Islet precursor cell (in vitro differentiated cells): ENCODE measurements around the gene FASTK.
"Not testable (repeated sequence)": the region's sequence is repeated elsewhere in the genome, so short reads cannot be mapped to it uniquely, and the experiment has no call there.

Source experiments
- DNase-seq: peaks from one replicate; pipeline ENCODE4 v3.0.0-alpha.2; 2018

The FASTK gene

GRCh38 chr7:151046603-151047573 lies 33.7 kb downstream of the FASTK start:
- no peak for DNase-seq

GRCh38 chr7:151045967-151046366 lies 34.6 kb downstream of the FASTK start:
- DNase-seq: no peak

GRCh38 chr7:151045262-151045661 lies 35.3 kb downstream of the FASTK start:
- DNase-seq: no peak

GRCh38 chr7:151043959-151044358 lies 36.6 kb downstream of the FASTK start:
- no peak for DNase-seq

- DNase-seq: not testable (repeated sequence)
Observed at GRCh38 chr7:151043449-151043848, 37.2 kb downstream of the FASTK start.

GRCh38 chr7:151040616-151041375 lies 39.8 kb downstream of the FASTK start:
- DNase-seq: no peak

GRCh38 chr7:151039850-151040548 lies 40.6 kb downstream of the FASTK start:
- no peak for DNase-seq

GRCh38 chr7:151038951-151039849 lies 41.4 kb downstream of the FASTK start:
- peak; percentile 98 for DNase-seq

- no peak for DNase-seq
Observed at GRCh38 chr7:151035902-151036301, 44.7 kb downstream of the FASTK start.

- no peak for DNase-seq
Observed at GRCh38 chr7:151035026-151035717, 45.4 kb downstream of the FASTK start.

- no peak for DNase-seq
Observed at GRCh38 chr7:151034312-151035025, 46.1 kb downstream of the FASTK start.

GRCh38 chr7:151033864-151034249 lies 46.8 kb downstream of the FASTK start:
- DNase-seq: no peak

- DNase-seq: no peak
Observed at GRCh38 chr7:151032936-151033863, 47.4 kb downstream of the FASTK start.

GRCh38 chr7:151031011-151031410 lies 49.6 kb downstream of the FASTK start:
- DNase-seq: no peak

- no peak for DNase-seq
Observed at GRCh38 chr7:151028948-151029501, 51.6 kb downstream of the FASTK start.

- peak; percentile 100 for DNase-seq
Observed at GRCh38 chr7:151028131-151028947, 52.3 kb downstream of the FASTK start, which contains the start of gene ABCB8. TSS of gene ABCB8 (plus strand) at chr7:151028450. CDS start at chr7:151028516, 66 bp downstream.

- not testable (repeated sequence) for DNase-seq
Observed at GRCh38 chr7:151027728-151028130, 52.9 kb downstream of the FASTK start.
